ENCODE measurements around the gene SEC24D. TPM values are rescaled to one million over a fixed set of nuclear protein-coding genes. Genes with fewer than 3 reads are reported as not detected.

SEC24D gene
- total RNA-seq, 2 experiments from 2014 or later, result 28.5 to 33.0 TPM

GRCh38 chr4:118865091-118865708 is 29.3 kb upstream of the SEC24D start:
- Mint-ChIP-seq H3K27ac (no peak overlapping the region), H3K9me3 (ENCODE audit: low read depth) (no peaks in the 10 kb centered on the region), H3K36me3 (ENCODE audit: low read depth) (no peaks in the 10 kb centered on the region), H3K4me3 (no peak overlapping the region), H3K27me3 (no peaks in the 10 kb centered on the region), H3K4me1 (peaks cover 5% of the 10 kb centered on the region)
- ChIA-PET CTCF (interaction anchor here (0.6 to 4.0 kb wide), 15 partner anchors 9 to 94 kb away, joined by 3 to 27 read pairs (median 4); no protein-coding TSS in a partner anchor), POLR2A (interaction anchor here (0.5 to 0.6 kb wide), 2 partner anchors 14 to 55 kb away, joined by 3 read pairs; no protein-coding TSS in a partner anchor)
- DNase-seq, result peak; percentile 23
- intact Hi-C loops (cut with DNase I, micrococcal nuclease), result loop anchor here in 1 of 2 experiments (2.0 kb wide), 1 partner anchor 92 kb away; no protein-coding TSS in a partner anchor
- ATAC-seq, result peak; percentile 70

GRCh38 chr4:118858779-118859178 is 22.9 kb upstream of the SEC24D start:
- intact Hi-C loops (cut with DNase I, micrococcal nuclease), result no loop called here
- Mint-ChIP-seq H3K36me3 (ENCODE audit: low read depth) (no peaks in the 10 kb centered on the region), H3K27ac (no peak overlapping the region), H3K4me1 (no peaks in the 10 kb centered on the region), H3K27me3 (no peaks in the 10 kb centered on the region), H3K9me3 (ENCODE audit: low read depth) (no peaks in the 10 kb centered on the region), H3K4me3 (no peak overlapping the region)
- CTCF ChIA-PET, result no interaction called here
- DNase-seq (no peak), ATAC-seq (no peak)
- POLR2A ChIA-PET, result no interaction called here

- ATAC-seq (no peak), DNase-seq (no peak)
- intact Hi-C loops (cut with DNase I, micrococcal nuclease), result no loop called here
- no peak overlapping the region for H3K27ac Mint-ChIP-seq
- H3K4me3 Mint-ChIP-seq, result no peak overlapping the region
- POLR2A ChIA-PET, result no interaction called here
- H3K4me1 Mint-ChIP-seq, result peaks cover 4% of the 10 kb centered on the region
- H3K9me3 Mint-ChIP-seq (ENCODE audit: low read depth), result no peaks in the 10 kb centered on the region
- no peaks in the 10 kb centered on the region for H3K36me3 Mint-ChIP-seq (ENCODE audit: low read depth)
- CTCF ChIA-PET, result interaction anchor here (1.3 kb wide), 1 partner anchor 86 kb away, joined by 4 read pairs; no protein-coding TSS in a partner anchor
- H3K27me3 Mint-ChIP-seq, result no peaks in the 10 kb centered on the region
Observed at GRCh38 chr4:118857760-118858159, 21.8 kb upstream of the SEC24D start.

- peaks cover 7% of the 10 kb centered on the region for H3K36me3 Mint-ChIP-seq (ENCODE audit: low read depth)
- peaks cover 3% of the 10 kb centered on the region for H3K27me3 Mint-ChIP-seq
- ATAC-seq, result peak; percentile 88
- CTCF ChIA-PET, result interaction anchor here (1.0 to 1.4 kb wide), 2 partner anchors 10 to 14 kb away, joined by 3 to 5 read pairs; no protein-coding TSS in a partner anchor
- peak; percentile 43 for DNase-seq
- peak overlapping the region; percentile 91 for H3K27ac Mint-ChIP-seq
- peak overlapping the region; percentile 85 for H3K4me3 Mint-ChIP-seq
- no peaks in the 10 kb centered on the region for H3K9me3 Mint-ChIP-seq (ENCODE audit: low read depth)
- POLR2A ChIA-PET, result no interaction called here
- H3K4me1 Mint-ChIP-seq, result peaks cover 28% of the 10 kb centered on the region
- intact Hi-C loops (cut with DNase I, micrococcal nuclease), result loop anchor here (1.0 to 5.0 kb wide), 2 partner anchors 14 to 258 kb away; partner anchors contain the start of gene SEC24D (in 2 of the 2)
Observed at GRCh38 chr4:118850488-118851173, 14.7 kb upstream of the SEC24D start.

GRCh38 chr4:118849867-118850487 is 14.1 kb upstream of the SEC24D start:
- DNase-seq (no peak), ATAC-seq (peak; percentile 20)
- H3K4me3 Mint-ChIP-seq, result peak overlapping the region; percentile 85
- H3K4me1 Mint-ChIP-seq, result peaks cover 28% of the 10 kb centered on the region
- ChIA-PET POLR2A (no interaction called here), CTCF (interaction anchor here (1.0 to 1.4 kb wide), 2 partner anchors 9 to 15 kb away, joined by 3 to 5 read pairs; no protein-coding TSS in a partner anchor)
- H3K27ac Mint-ChIP-seq, result peak overlapping the region; percentile 91
- intact Hi-C loops (cut with DNase I, micrococcal nuclease), result loop anchor here (1.0 to 5.0 kb wide), 2 partner anchors 14 to 258 kb away; partner anchors contain the start of gene SEC24D (in 2 of the 2)
- no peaks in the 10 kb centered on the region for H3K9me3 Mint-ChIP-seq (ENCODE audit: low read depth)
- peaks cover 3% of the 10 kb centered on the region for H3K27me3 Mint-ChIP-seq
- H3K36me3 Mint-ChIP-seq (ENCODE audit: low read depth), result peaks cover 7% of the 10 kb centered on the region

- no peak for DNase-seq
- Mint-ChIP-seq H3K36me3 (ENCODE audit: low read depth) (peaks cover 7% of the 10 kb centered on the region), H3K4me1 (peaks cover 28% of the 10 kb centered on the region), H3K27ac (no peak overlapping the region), H3K9me3 (ENCODE audit: low read depth) (no peaks in the 10 kb centered on the region), H3K27me3 (peaks cover 3% of the 10 kb centered on the region), H3K4me3 (no peak overlapping the region)
- CTCF ChIA-PET, result no interaction called here
- POLR2A ChIA-PET, result no interaction called here
- intact Hi-C loops (cut with DNase I, micrococcal nuclease), result no loop called here
- ATAC-seq, result no peak
Observed at GRCh38 chr4:118848901-118849300, 13.0 kb upstream of the SEC24D start.

GRCh38 chr4:118848242-118848641 is 12.3 kb upstream of the SEC24D start:
- Mint-ChIP-seq H3K36me3 (ENCODE audit: low read depth) (peaks cover 7% of the 10 kb centered on the region), H3K27me3 (peaks cover 3% of the 10 kb centered on the region), H3K4me1 (peaks cover 27% of the 10 kb centered on the region), H3K9me3 (ENCODE audit: low read depth) (no peaks in the 10 kb centered on the region), H3K27ac (no peak overlapping the region), H3K4me3 (no peak overlapping the region)
- DNase-seq, result no peak
- ChIA-PET POLR2A (interaction anchor here (0.7 kb wide), 1 partner anchor 341 kb away, joined by 6 read pairs; no protein-coding TSS in a partner anchor), CTCF (no interaction called here)
- intact Hi-C loops (cut with DNase I, micrococcal nuclease), result no loop called here
- ATAC-seq, result no peak

- peaks cover 22% of the 10 kb centered on the region for H3K4me1 Mint-ChIP-seq
- no peak for DNase-seq
- peaks cover 3% of the 10 kb centered on the region for H3K27me3 Mint-ChIP-seq
- H3K36me3 Mint-ChIP-seq (ENCODE audit: low read depth), result peaks cover 6% of the 10 kb centered on the region
- ChIA-PET POLR2A (no interaction called here), CTCF (interaction anchor here (0.8 to 1.3 kb wide), 2 partner anchors 14 to 19 kb away, joined by 3 read pairs; no protein-coding TSS in a partner anchor)
- H3K27ac Mint-ChIP-seq, result no peak overlapping the region
- ATAC-seq, result no peak
- intact Hi-C loops (cut with DNase I, micrococcal nuclease), result no loop called here
- no peak overlapping the region for H3K4me3 Mint-ChIP-seq
- no peaks in the 10 kb centered on the region for H3K9me3 Mint-ChIP-seq (ENCODE audit: low read depth)
Observed at GRCh38 chr4:118846979-118847378, 11.1 kb upstream of the SEC24D start.

GRCh38 chr4:118845552-118846050 is 9.7 kb upstream of the SEC24D start:
- ChIA-PET POLR2A (no interaction called here), CTCF (interaction anchor here (1.3 kb wide), 1 partner anchor 16 kb away, joined by 3 read pairs; no protein-coding TSS in a partner anchor)
- Mint-ChIP-seq H3K36me3 (ENCODE audit: low read depth) (peaks cover 3% of the 10 kb centered on the region), H3K9me3 (ENCODE audit: low read depth) (no peaks in the 10 kb centered on the region), H3K27ac (no peak overlapping the region), H3K4me3 (no peak overlapping the region), H3K27me3 (peaks cover 3% of the 10 kb centered on the region), H3K4me1 (peaks cover 20% of the 10 kb centered on the region)
- DNase-seq, result no peak
- intact Hi-C loops (cut with DNase I, micrococcal nuclease), result no loop called here
- no peak for ATAC-seq

- Mint-ChIP-seq H3K4me3 (no peak overlapping the region), H3K36me3 (ENCODE audit: low read depth) (no peaks in the 10 kb centered on the region), H3K9me3 (ENCODE audit: low read depth) (no peaks in the 10 kb centered on the region), H3K4me1 (peaks cover 13% of the 10 kb centered on the region), H3K27ac (no peak overlapping the region), H3K27me3 (peaks cover 3% of the 10 kb centered on the region)
- DNase-seq (no peak), ATAC-seq (no peak)
- ChIA-PET POLR2A (no interaction called here), CTCF (interaction anchor here (0.9 kb wide), 1 partner anchor 11 kb away, joined by 5 read pairs; no protein-coding TSS in a partner anchor)
- intact Hi-C loops (cut with DNase I, micrococcal nuclease), result no loop called here
Observed at GRCh38 chr4:118843237-118843636, 7.3 kb upstream of the SEC24D start.

GRCh38 chr4:118842055-118842454 is 6.1 kb upstream of the SEC24D start:
- H3K9me3 Mint-ChIP-seq (ENCODE audit: low read depth), result no peaks in the 10 kb centered on the region
- CTCF ChIA-PET, result no interaction called here
- no peak overlapping the region for H3K4me3 Mint-ChIP-seq
- no peak overlapping the region for H3K27ac Mint-ChIP-seq
- POLR2A ChIA-PET, result no interaction called here
- intact Hi-C loops (cut with DNase I, micrococcal nuclease), result no loop called here
- no peaks in the 10 kb centered on the region for H3K36me3 Mint-ChIP-seq (ENCODE audit: low read depth)
- DNase-seq (no peak), ATAC-seq (peak; percentile 77)
- H3K4me1 Mint-ChIP-seq, result peaks cover 13% of the 10 kb centered on the region
- H3K27me3 Mint-ChIP-seq, result peaks cover 3% of the 10 kb centered on the region
